Measurements from ENCODE around the gene SDCCAG8. TPM values are rescaled to one million over a fixed set of nuclear protein-coding genes. Genes with fewer than 3 reads are reported as not detected.

SDCCAG8 gene
- total RNA-seq, 1 donor from 2014 or later = 25.4 TPM

- Mint-ChIP-seq H3K4me1 (ENCODE audit: low read depth) (peaks cover 16% of the 10 kb centered on the region), H3K27me3 (ENCODE audit: low read depth) (no peaks in the 10 kb centered on the region), H3K27ac (no peak overlapping the region), H3K9me3 (no peaks in the 10 kb centered on the region), H3K4me3 (ENCODE audit: low read depth) (no peak overlapping the region), H3K36me3 (ENCODE audit: low read depth) (peaks cover 12% of the 10 kb centered on the region)
- no peak for DNase-seq (ENCODE audit: low spot score)
- intact Hi-C loops (cut with micrococcal nuclease) = no loop called here
Observed at GRCh38 chr1:243508943-243509342, 253.1 kb downstream of the SDCCAG8 start.

GRCh38 chr1:243510928-243511327 is 255.1 kb downstream of the SDCCAG8 start:
- H3K27me3 Mint-ChIP-seq (ENCODE audit: low read depth) = no peaks in the 10 kb centered on the region
- H3K27ac Mint-ChIP-seq = no peak overlapping the region
- H3K9me3 Mint-ChIP-seq = no peaks in the 10 kb centered on the region
- no peak overlapping the region for H3K4me3 Mint-ChIP-seq (ENCODE audit: low read depth)
- intact Hi-C loops (cut with micrococcal nuclease) = no loop called here
- DNase-seq (ENCODE audit: low spot score) = no peak
- peaks cover 20% of the 10 kb centered on the region for H3K4me1 Mint-ChIP-seq (ENCODE audit: low read depth)
- H3K36me3 Mint-ChIP-seq (ENCODE audit: low read depth) = peaks cover 12% of the 10 kb centered on the region

DNA sequence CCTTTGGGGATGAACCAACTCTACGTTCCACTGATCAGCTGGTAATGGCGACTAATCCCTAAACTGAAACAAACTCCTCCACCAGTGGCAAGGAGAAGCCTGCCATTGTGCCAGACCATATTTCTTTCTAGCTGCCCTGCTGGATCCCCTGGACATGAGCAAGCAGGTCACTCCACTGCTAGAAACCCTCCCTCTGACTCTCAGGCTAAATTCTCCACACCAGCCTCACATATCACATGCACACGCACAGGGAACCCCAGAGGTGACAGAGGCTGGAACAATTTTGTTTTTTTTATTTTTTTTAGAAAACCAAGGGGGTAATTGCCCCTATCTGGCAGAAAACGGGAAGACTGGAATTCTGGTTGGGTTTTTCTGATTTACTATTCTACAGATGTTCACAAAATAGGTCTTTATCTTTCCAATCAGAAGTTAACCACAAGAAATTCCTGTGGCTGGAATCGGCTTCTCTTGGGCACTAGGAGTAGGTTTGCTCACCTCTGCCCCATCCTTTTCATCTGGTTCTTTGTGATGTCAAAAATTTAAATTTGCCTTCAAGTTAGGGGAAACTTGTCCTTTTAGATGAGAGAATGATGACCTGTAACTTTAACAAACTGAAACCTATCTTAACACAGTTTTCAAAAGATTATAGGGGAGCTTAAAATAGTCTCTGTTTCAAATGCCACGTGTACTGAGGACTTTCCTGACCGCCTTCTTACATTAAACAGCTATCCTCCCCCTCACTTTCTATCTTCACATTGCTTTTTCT is 258.1 kb downstream of the SDCCAG8 start:
- Mint-ChIP-seq H3K4me3 (ENCODE audit: low read depth) (no peak overlapping the region), H3K4me1 (ENCODE audit: low read depth) (peaks cover 11% of the 10 kb centered on the region), H3K27ac (no peak overlapping the region), H3K36me3 (ENCODE audit: low read depth) (peaks cover 16% of the 10 kb centered on the region), H3K27me3 (ENCODE audit: low read depth) (no peaks in the 10 kb centered on the region), H3K9me3 (peaks cover 5% of the 10 kb centered on the region)
- intact Hi-C loops (cut with micrococcal nuclease) = no loop called here
- DNase-seq (ENCODE audit: low spot score) = no peak

DNA sequence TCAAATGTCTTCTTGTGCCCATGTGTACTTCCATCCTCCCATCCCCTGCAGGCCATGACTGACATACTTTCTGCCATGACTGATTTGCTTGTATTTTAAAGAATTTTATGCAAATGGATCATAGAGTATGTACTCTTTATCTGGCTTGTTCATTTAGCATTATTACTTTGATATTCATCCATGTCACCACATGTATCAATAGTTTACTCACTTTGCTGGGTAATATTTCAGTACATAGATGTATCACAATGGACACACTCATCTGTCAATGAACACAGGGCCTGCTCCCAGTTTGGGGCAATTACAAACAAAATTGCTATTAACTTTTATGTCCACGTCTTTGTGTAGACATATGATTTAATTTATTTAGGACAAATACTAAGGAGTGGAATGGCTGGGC is 259.1 kb downstream of the SDCCAG8 start:
- no peak overlapping the region for H3K4me3 Mint-ChIP-seq (ENCODE audit: low read depth)
- peaks cover 5% of the 10 kb centered on the region for H3K4me1 Mint-ChIP-seq (ENCODE audit: low read depth)
- H3K27ac Mint-ChIP-seq = no peak overlapping the region
- peaks cover 16% of the 10 kb centered on the region for H3K36me3 Mint-ChIP-seq (ENCODE audit: low read depth)
- intact Hi-C loops (cut with micrococcal nuclease) = no loop called here
- H3K9me3 Mint-ChIP-seq = peaks cover 5% of the 10 kb centered on the region
- H3K27me3 Mint-ChIP-seq (ENCODE audit: low read depth) = no peaks in the 10 kb centered on the region
- no peak for DNase-seq (ENCODE audit: low spot score)

DNA sequence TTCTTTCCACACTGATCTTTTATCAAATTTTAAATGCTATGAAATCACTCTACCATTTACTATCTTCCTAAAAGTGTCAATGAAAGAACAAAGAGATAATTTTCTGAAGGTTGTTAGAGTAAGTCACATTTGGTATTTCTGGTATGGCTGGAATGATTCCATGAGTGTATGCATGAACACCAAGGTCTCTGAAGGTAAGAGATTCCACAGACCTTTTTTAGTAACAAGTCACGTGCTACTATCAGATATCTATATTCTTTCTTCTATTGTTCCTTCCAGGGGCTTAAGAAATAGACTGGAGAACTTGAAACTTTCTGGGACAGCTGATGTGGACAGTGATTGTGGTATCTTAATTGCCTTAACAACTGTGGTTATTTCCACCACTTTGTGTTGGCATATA is 265.0 kb downstream of the SDCCAG8 start:
- H3K4me3 Mint-ChIP-seq (ENCODE audit: low read depth) = no peak overlapping the region
- peaks cover 8% of the 10 kb centered on the region for H3K4me1 Mint-ChIP-seq (ENCODE audit: low read depth)
- H3K27ac Mint-ChIP-seq = no peak overlapping the region
- no peaks in the 10 kb centered on the region for H3K27me3 Mint-ChIP-seq (ENCODE audit: low read depth)
- peaks cover 4% of the 10 kb centered on the region for H3K36me3 Mint-ChIP-seq (ENCODE audit: low read depth)
- intact Hi-C loops (cut with micrococcal nuclease) = no loop called here
- no peak for DNase-seq (ENCODE audit: low spot score)
- H3K9me3 Mint-ChIP-seq = peaks cover 5% of the 10 kb centered on the region

- Mint-ChIP-seq H3K4me3 (ENCODE audit: low read depth) (no peak overlapping the region), H3K27me3 (ENCODE audit: low read depth) (no peaks in the 10 kb centered on the region), H3K36me3 (ENCODE audit: low read depth) (peaks cover 4% of the 10 kb centered on the region), H3K9me3 (no peaks in the 10 kb centered on the region), H3K27ac (no peak overlapping the region), H3K4me1 (ENCODE audit: low read depth) (peaks cover 8% of the 10 kb centered on the region)
- intact Hi-C loops (cut with micrococcal nuclease) = no loop called here
- no peak for DNase-seq (ENCODE audit: low spot score)
Observed at GRCh38 chr1:243523766-243524165, 267.9 kb downstream of the SDCCAG8 start.

DNA sequence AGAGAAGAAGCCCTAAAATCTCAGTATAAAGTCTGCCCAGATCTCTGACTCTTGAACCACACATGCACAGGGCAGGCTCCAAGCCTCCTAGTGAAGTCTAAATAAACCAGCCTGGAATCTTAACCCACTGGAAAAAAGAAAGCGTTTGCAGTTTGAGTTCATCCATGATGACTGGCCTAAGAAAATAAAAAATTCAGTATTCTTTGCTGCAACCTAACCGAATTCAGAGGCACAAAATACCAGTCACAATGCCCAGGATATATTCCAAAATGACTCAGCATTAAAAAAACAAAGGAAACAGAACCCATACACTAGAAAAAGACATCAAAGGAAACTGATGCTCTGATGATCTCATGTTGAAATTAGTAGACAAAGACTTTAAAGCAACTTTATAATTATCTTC is 269.2 kb downstream of the SDCCAG8 start:
- no peaks in the 10 kb centered on the region for H3K9me3 Mint-ChIP-seq
- H3K4me3 Mint-ChIP-seq (ENCODE audit: low read depth) = no peak overlapping the region
- no peaks in the 10 kb centered on the region for H3K27me3 Mint-ChIP-seq (ENCODE audit: low read depth)
- H3K4me1 Mint-ChIP-seq (ENCODE audit: low read depth) = peaks cover 8% of the 10 kb centered on the region
- intact Hi-C loops (cut with micrococcal nuclease) = no loop called here
- H3K27ac Mint-ChIP-seq = no peak overlapping the region
- peaks cover 6% of the 10 kb centered on the region for H3K36me3 Mint-ChIP-seq (ENCODE audit: low read depth)
- no peak for DNase-seq (ENCODE audit: low spot score)

DNA sequence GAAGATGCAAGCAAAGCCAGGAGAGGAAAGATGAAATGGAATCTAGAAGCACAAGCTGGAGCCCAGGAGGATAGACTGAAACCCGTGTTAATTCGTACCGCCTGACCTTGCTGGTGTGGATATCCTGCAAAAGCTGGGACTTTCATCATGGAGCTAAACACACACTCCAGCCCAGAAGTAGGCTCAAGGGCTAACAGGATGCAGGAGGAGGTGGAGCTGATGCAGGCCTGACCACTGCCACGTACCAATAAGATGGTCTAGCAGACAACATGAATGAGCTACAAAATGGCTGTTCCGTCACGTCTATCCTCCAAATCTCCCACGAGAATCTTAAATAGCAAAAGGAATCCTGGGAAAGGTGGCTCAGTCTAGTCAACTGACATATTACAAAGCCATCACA is 270.3 kb downstream of the SDCCAG8 start:
- no peak for DNase-seq (ENCODE audit: low spot score)
- Mint-ChIP-seq H3K9me3 (no peaks in the 10 kb centered on the region), H3K27me3 (ENCODE audit: low read depth) (no peaks in the 10 kb centered on the region), H3K36me3 (ENCODE audit: low read depth) (peaks cover 6% of the 10 kb centered on the region), H3K27ac (no peak overlapping the region), H3K4me3 (ENCODE audit: low read depth) (no peak overlapping the region), H3K4me1 (ENCODE audit: low read depth) (peaks cover 8% of the 10 kb centered on the region)
- intact Hi-C loops (cut with micrococcal nuclease) = no loop called here

GRCh38 chr1:243528459-243529121 is 272.7 kb downstream of the SDCCAG8 start:
- H3K27me3 Mint-ChIP-seq (ENCODE audit: low read depth) = no peaks in the 10 kb centered on the region
- H3K9me3 Mint-ChIP-seq = no peaks in the 10 kb centered on the region
- no peak for DNase-seq (ENCODE audit: low spot score)
- H3K4me1 Mint-ChIP-seq (ENCODE audit: low read depth) = peaks cover 6% of the 10 kb centered on the region
- peaks cover 6% of the 10 kb centered on the region for H3K36me3 Mint-ChIP-seq (ENCODE audit: low read depth)
- intact Hi-C loops (cut with micrococcal nuclease) = no loop called here
- no peak overlapping the region for H3K27ac Mint-ChIP-seq
- no peak overlapping the region for H3K4me3 Mint-ChIP-seq (ENCODE audit: low read depth)

DNA sequence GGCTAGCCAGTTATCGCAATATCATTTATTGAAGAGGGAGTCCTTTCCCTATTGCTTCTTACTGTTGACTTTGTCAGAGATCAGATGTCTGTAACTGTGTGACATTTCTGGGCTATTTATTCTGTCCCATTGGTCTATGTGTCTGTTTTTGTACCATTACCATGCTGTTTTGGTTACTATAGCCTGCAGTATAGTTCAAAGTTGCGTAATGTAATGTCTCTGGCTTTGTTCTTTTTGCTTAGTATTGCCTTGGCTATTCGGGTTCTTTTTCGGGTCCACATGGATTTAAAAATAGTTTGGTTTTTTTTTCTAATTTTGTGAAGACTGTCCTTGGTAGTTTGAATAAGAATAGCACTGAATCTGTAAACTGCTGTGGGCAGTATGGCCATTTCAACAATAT is 273.7 kb downstream of the SDCCAG8 start:
- no peaks in the 10 kb centered on the region for H3K9me3 Mint-ChIP-seq
- H3K36me3 Mint-ChIP-seq (ENCODE audit: low read depth) = peaks cover 6% of the 10 kb centered on the region
- no peak for DNase-seq (ENCODE audit: low spot score)
- H3K4me3 Mint-ChIP-seq (ENCODE audit: low read depth) = no peak overlapping the region
- H3K27ac Mint-ChIP-seq = no peak overlapping the region
- no peaks in the 10 kb centered on the region for H3K27me3 Mint-ChIP-seq (ENCODE audit: low read depth)
- intact Hi-C loops (cut with micrococcal nuclease) = no loop called here
- H3K4me1 Mint-ChIP-seq (ENCODE audit: low read depth) = peaks cover 6% of the 10 kb centered on the region

- no peak for DNase-seq (ENCODE audit: low spot score)
- H3K36me3 Mint-ChIP-seq (ENCODE audit: low read depth) = peaks cover 9% of the 10 kb centered on the region
- intact Hi-C loops (cut with micrococcal nuclease) = no loop called here
- peaks cover 3% of the 10 kb centered on the region for H3K9me3 Mint-ChIP-seq
- no peak overlapping the region for H3K4me3 Mint-ChIP-seq (ENCODE audit: low read depth)
- no peaks in the 10 kb centered on the region for H3K27me3 Mint-ChIP-seq (ENCODE audit: low read depth)
- H3K27ac Mint-ChIP-seq = no peak overlapping the region
- no peaks in the 10 kb centered on the region for H3K4me1 Mint-ChIP-seq (ENCODE audit: low read depth)
Observed at GRCh38 chr1:243535014-243535413, 279.2 kb downstream of the SDCCAG8 start.

DNA sequence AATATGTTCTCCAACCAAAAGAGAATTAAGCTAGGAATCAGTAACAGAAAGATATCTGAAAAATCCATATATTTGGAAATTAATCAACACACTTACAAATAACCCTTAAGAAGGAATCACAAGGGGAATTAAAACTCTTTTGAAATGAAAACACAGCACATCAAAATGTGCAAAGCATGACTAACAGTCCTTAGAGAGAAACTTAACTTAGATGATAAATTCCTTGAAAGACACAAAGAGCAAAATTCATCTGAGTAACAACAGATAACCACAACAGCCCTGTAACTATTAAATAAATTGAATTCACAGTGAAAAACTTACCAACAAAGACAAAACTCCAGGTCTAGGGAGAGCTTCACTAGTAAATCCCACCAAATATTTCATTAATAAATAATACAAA is 283.8 kb downstream of the SDCCAG8 start:
- Mint-ChIP-seq H3K27ac (no peak overlapping the region), H3K36me3 (ENCODE audit: low read depth) (peaks cover 21% of the 10 kb centered on the region), H3K9me3 (peaks cover 3% of the 10 kb centered on the region), H3K27me3 (ENCODE audit: low read depth) (no peaks in the 10 kb centered on the region), H3K4me1 (ENCODE audit: low read depth) (no peaks in the 10 kb centered on the region), H3K4me3 (ENCODE audit: low read depth) (no peak overlapping the region)
- DNase-seq (ENCODE audit: low spot score) = no peak
- intact Hi-C loops (cut with micrococcal nuclease) = no loop called here

DNA sequence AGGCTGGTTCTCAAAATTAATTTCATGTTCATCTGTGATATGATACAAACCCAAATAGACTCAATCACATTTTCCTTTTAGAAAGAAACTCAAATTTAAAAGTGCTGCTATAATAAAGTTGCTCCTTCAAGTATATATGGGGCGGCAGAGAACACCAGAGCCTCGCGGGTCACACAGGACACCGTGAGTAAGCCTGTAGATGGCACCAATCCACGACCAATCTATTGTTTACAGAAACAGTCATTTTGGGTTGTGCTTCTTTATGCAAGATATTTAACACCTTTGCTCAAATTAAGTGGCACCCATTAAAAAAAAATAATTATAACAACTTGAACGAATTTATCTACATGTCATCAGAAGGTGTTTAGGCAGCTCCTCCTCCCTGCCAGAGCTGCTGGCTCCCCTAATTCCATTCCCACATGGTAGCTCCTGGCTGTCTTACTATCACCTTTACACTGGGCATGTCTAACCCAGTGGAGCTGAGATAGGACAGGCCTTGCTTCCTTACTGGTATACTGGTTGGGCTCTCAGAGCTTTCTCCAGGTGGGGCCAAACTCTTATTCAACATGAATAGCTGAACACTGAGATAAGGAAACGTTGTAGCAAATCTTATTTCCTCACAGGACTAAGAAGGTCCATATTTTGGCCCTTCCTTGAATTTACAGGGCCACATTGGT is 287.0 kb downstream of the SDCCAG8 start:
- Mint-ChIP-seq H3K4me3 (ENCODE audit: low read depth) (no peak overlapping the region), H3K36me3 (ENCODE audit: low read depth) (peaks cover 14% of the 10 kb centered on the region), H3K27me3 (ENCODE audit: low read depth) (no peaks in the 10 kb centered on the region), H3K27ac (no peak overlapping the region), H3K9me3 (no peaks in the 10 kb centered on the region), H3K4me1 (ENCODE audit: low read depth) (no peaks in the 10 kb centered on the region)
- DNase-seq (ENCODE audit: low spot score) = no peak
- intact Hi-C loops (cut with micrococcal nuclease) = no loop called here

Measured in activated T-helper 2 cell treated with anti-CD3 and anti-CD28 coated beads, Interferon-gamma antibody, Interleukin-2, Interleukin-4, amounts not matched to agents 10 μg/mL and 5 μg/mL and 100 μg/mL, durations not matched to agents 14 hours and 24 hours and 36 hours (primary cell).